H9 (cell line): ENCODE data around the gene JAG1. TPM values are rescaled to one million over a fixed set of nuclear protein-coding genes. Genes with fewer than 3 reads are reported as not detected.

ENCODE experiments used
- DNase-seq: peaks from one replicate; pipeline ENCODE4 v3.0.0-alpha.2; 2017
- H2AFZ ChIP-seq: one replicate; pipeline ENCODE4 v1.6.1; 2013; ENCODE audit warnings: mild to moderate bottlenecking, low read length, control low read depth, moderate library complexity
- H2AK5ac ChIP-seq: 2 replicates; pipeline ENCODE4 v1.6.1; 2013; ENCODE audit warnings: low read length, control low read depth, mixed read lengths; ENCODE audit not compliant: insufficient read length
- H2BK120ac ChIP-seq: one replicate; pipeline ENCODE4 v1.6.1; 2013; ENCODE audit warnings: low read depth, mild to moderate bottlenecking, low read length, control low read depth, inconsistent platforms; ENCODE audit not compliant: poor library complexity, severe bottlenecking
- H2BK12ac ChIP-seq: 2 replicates; pipeline ENCODE4 v1.6.1; 2013; ENCODE audit warnings: low read length, control low read depth, mixed read lengths, low read depth; ENCODE audit not compliant: insufficient read length
- H2BK15ac ChIP-seq: 2 replicates; pipeline ENCODE4 v1.6.1; 2013; ENCODE audit warnings: low read depth, low read length, control low read depth
- H2BK20ac ChIP-seq: one replicate; pipeline ENCODE4 v1.6.1; 2013; ENCODE audit warnings: low read depth, mild to moderate bottlenecking, low read length, control low read depth, inconsistent platforms; ENCODE audit not compliant: poor library complexity, severe bottlenecking
- H2BK5ac ChIP-seq: 2 replicates; pipeline ENCODE4 v1.6.1; 2013; ENCODE audit warnings: low read length, control low read depth, mixed read lengths; ENCODE audit not compliant: insufficient read length
- H3K14ac ChIP-seq: 2 replicates; pipeline ENCODE4 v1.6.1; 2013; ENCODE audit warnings: low read length, control low read depth; ENCODE audit not compliant: insufficient read depth
- H3K18ac ChIP-seq: 2 replicates; pipeline ENCODE4 v1.6.1; 2013; ENCODE audit warnings: low read depth, mild to moderate bottlenecking, mixed read lengths, low read length, control low read depth; ENCODE audit not compliant: insufficient read length
- H3K23ac ChIP-seq: 2 replicates; pipeline ENCODE4 v1.6.1; 2013; ENCODE audit warnings: low read length, control low read depth, mixed read lengths, low read depth; ENCODE audit not compliant: insufficient read length
- H3K23me2 ChIP-seq: 2 replicates; pipeline ENCODE4 v1.6.1; 2013; ENCODE audit warnings: low read depth, mild to moderate bottlenecking, mixed read lengths, low read length, control low read depth; ENCODE audit not compliant: insufficient read length, poor library complexity, severe bottlenecking
- H3K27ac ChIP-seq: 2 replicates; pipeline ENCODE4 v1.5.1; 2013; ENCODE audit warnings: low read length, control low read depth, mixed read lengths, low read depth; ENCODE audit not compliant: insufficient read length
- H3K27me3 ChIP-seq: 2 replicates; pipeline ENCODE4 v1.6.1; 2013; ENCODE audit warnings: low read length, control low read depth, inconsistent platforms; ENCODE audit not compliant: insufficient read depth
- H3K4ac ChIP-seq: 2 replicates; pipeline ENCODE4 v1.6.1; 2013; ENCODE audit warnings: low read depth, mild to moderate bottlenecking, control low read depth, inconsistent platforms, low read length, moderate library complexity
- H3K4me1 ChIP-seq: 2 replicates; pipeline ENCODE4 v1.6.1; 2013; ENCODE audit warnings: low read length, control low read depth, inconsistent platforms; ENCODE audit not compliant: insufficient read depth
- H3K4me2 ChIP-seq: 2 replicates; pipeline ENCODE4 v1.6.1; 2013; ENCODE audit warnings: low read length, control low read depth, mixed read lengths; ENCODE audit not compliant: insufficient read length, insufficient read depth
- H3K56ac ChIP-seq: 2 replicates; pipeline ENCODE4 v1.6.1; 2013; ENCODE audit warnings: low read depth, mild to moderate bottlenecking, mixed read lengths, low read length, control low read depth; ENCODE audit not compliant: insufficient read length
- H3K79me1 ChIP-seq: 2 replicates; pipeline ENCODE4 v1.6.1; 2013; ENCODE audit warnings: low read depth, mild to moderate bottlenecking, moderate library complexity, low read length, control low read depth, inconsistent platforms; ENCODE audit not compliant: insufficient read depth, poor library complexity, severe bottlenecking
- H3K79me2 ChIP-seq: 2 replicates; pipeline ENCODE4 v1.6.1; 2013; ENCODE audit warnings: low read length, control low read depth, inconsistent platforms; ENCODE audit not compliant: insufficient read depth
- H3K9ac ChIP-seq: 2 replicates; pipeline ENCODE4 v1.6.1; 2013; ENCODE audit warnings: low read length, control low read depth, mixed read lengths; ENCODE audit not compliant: insufficient read length; ENCODE audit errors: extremely low read depth
- H3K9me3 ChIP-seq: one replicate; pipeline ENCODE4 v1.6.1; 2013; ENCODE audit warnings: low read depth, low read length, inconsistent platforms; ENCODE audit not compliant: control insufficient read depth
- H3T11ph ChIP-seq: one replicate; pipeline ENCODE4 v1.6.1; 2013; ENCODE audit warnings: mild to moderate bottlenecking, low read length, control low read depth, inconsistent platforms
- H4K20me1 ChIP-seq: one replicate; pipeline ENCODE4 v1.6.1; 2013; ENCODE audit not compliant: control insufficient read depth, insufficient read length, insufficient read depth
- H4K5ac ChIP-seq: 2 replicates; pipeline ENCODE4 v1.6.1; 2013; ENCODE audit warnings: low read depth, mild to moderate bottlenecking, mixed read lengths, low read length, control low read depth; ENCODE audit not compliant: insufficient read length
- H4K8ac ChIP-seq: replicated peaks from 2 replicates; pipeline ENCODE4 v1.6.1; 2013; ENCODE audit warnings: low read length, control low read depth, mixed read lengths, low read depth; ENCODE audit not compliant: insufficient read length
- H4K91ac ChIP-seq: 2 replicates; pipeline ENCODE4 v1.6.1; 2013; ENCODE audit warnings: low read depth, mild to moderate bottlenecking, moderate library complexity, mixed read lengths, low read length, control low read depth; ENCODE audit not compliant: insufficient read length
- H3K27ac Mint-ChIP-seq, 3 experiments: 2 replicates in 2 of 3; 3 replicates in 1 of 3; pipeline ENCODE4 v1.8.0; 2020 to 2021; ENCODE audit warnings: mixed read lengths in 3 of 3, mild to moderate bottlenecking in 1 of 3, moderate library complexity in 1 of 3
- H3K27me3 Mint-ChIP-seq: 2 replicates; pipeline ENCODE4 v1.8.0; 2021; ENCODE audit warnings: low read depth, mild to moderate bottlenecking, moderate library complexity, mixed read lengths
- H3K36me3 Mint-ChIP-seq, 3 experiments: 2 replicates in 2 of 3; 3 replicates in 1 of 3; pipeline ENCODE4 v1.8.0; 2020 to 2021; ENCODE audit warnings: low read depth in 3 of 3, mixed read lengths in 3 of 3; ENCODE audit not compliant: insufficient read depth in 1 of 3
- H3K4me1 Mint-ChIP-seq, 2 experiments: 2 replicates each; pipeline ENCODE4 v1.8.0; 2020; ENCODE audit warnings: mixed read lengths in 2 of 2
- H3K4me3 Mint-ChIP-seq, 2 experiments: 2 replicates in 1 of 2; 3 replicates in 1 of 2; pipeline ENCODE4 v1.8.0; 2020 to 2021; ENCODE audit warnings: mild to moderate bottlenecking in 2 of 2, mixed read lengths in 2 of 2, moderate library complexity in 1 of 2
- H3K9me3 Mint-ChIP-seq, 2 experiments: 2 replicates in 1 of 2; 3 replicates in 1 of 2; pipeline ENCODE4 v1.8.0; 2020; ENCODE audit warnings: mild to moderate bottlenecking in 2 of 2, mixed read lengths in 2 of 2, moderate library complexity in 1 of 2
- WGBS: extraction: QIAGEN DNeasy Blood & Tissue Kit; methylation state at CpG from one replicate; pipeline ENCODE4 v1.1.7; 2013; ENCODE audit warnings: missing lambda C conversion rate, low lambda C conversion rate, mixed read lengths; ENCODE audit not compliant: insufficient read length; ENCODE audit errors: extremely low coverage; 5-methylcytosine and 5-hydroxymethylcytosine counted together
- total RNA-seq: library from RNA; stranded (reverse); gene quantifications from 2 replicates; pipeline ENCODE4 v1.2.1, GENCODE V29; 2021
- TF ChIP-seq, protein P1 (sequence below): fragments of 200-600 bp; sonication (generic); conservative IDR thresholded peaks from 3 replicates; pipeline ENCODE4 v1.8.0; 2021; ENCODE audit warnings: antibody characterized with exemption, mild to moderate bottlenecking

JAG1 gene
- total RNA-seq, 1 experiment from 2014 or later, result 58.1 TPM

DNA sequence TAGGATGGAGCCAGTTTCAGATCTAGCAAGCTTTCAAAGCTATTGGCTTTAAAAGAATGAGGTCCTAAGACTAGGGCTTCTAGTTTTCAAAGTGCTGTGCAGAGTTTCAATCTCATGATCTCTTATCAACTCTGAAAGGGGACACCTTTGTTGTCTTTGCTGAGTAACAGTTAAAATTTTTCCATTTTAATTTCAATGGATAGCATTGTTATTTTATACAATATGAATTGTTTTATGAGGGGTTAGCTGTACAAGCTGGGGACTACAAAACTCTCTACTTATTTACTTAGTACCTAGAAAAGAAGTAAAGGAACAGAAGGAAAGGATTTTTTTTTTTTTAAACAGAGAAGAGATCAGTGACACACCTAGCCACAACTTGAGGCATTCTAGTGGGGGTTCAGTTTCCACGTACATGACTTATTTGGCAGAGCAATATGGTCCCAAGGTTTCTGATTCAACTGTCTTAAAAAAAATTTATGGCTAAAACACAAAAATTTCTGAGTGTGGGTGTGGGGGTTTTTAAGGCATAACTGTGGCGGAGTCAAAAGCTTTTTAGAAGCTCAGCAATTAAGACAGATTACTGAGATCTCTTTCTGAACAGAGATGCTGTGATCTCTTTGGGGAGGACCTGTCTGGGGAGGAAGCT lies 46.1 kb upstream of the JAG1 start:
- no peak overlapping the region for H4K5ac ChIP-seq
- peaks cover 5% of the 10 kb centered on the region; the same call in 1 of the 2 replicates for H3K4me1 ChIP-seq

More for the DNA sequence above, 46.1 kb upstream of the JAG1 start:
- Histone ChIP-seq H2BK5ac (no peak overlapping the region), H2AFZ (no peak overlapping the region), H2BK15ac (no peak overlapping the region), H3K23me2 (no peaks in the 10 kb centered on the region), H3K4me2 (no peak overlapping the region), H4K8ac (no peak overlapping the region), H2BK20ac (no peak overlapping the region), H3K23ac (no peak overlapping the region), H3K27me3 (no peaks in the 10 kb centered on the region), H3K27ac (no peak overlapping the region), H2BK12ac (no peak overlapping the region), H3K4ac (no peak overlapping the region), H3T11ph (no peak overlapping the region), H2AK5ac (no peak overlapping the region), H3K79me1 (no peaks in the 10 kb centered on the region), H3K18ac (no peak overlapping the region), H3K9me3 (no peaks in the 10 kb centered on the region), H3K9ac (no peak overlapping the region), H2BK120ac (no peak overlapping the region), H3K79me2 (no peaks in the 10 kb centered on the region), H3K56ac (no peak overlapping the region), H4K91ac (no peak overlapping the region), H4K20me1 (no peaks in the 10 kb centered on the region), H3K14ac (peak overlapping the region; percentile 69; the same call in 1 of the 2 replicates)
- Mint-ChIP-seq H3K36me3 (no peaks in the 10 kb centered on the region), H3K4me1 (peaks cover 31 to 33% of the 10 kb centered on the region in 2 experiments), H3K4me3 (no peak overlapping the region), H3K9me3 (no peaks in the 10 kb centered on the region), H3K27me3 (no peaks in the 10 kb centered on the region), H3K27ac (no peak overlapping the region)
- no peak for DNase-seq
- no CpG with 5 or more reads among the region's 2 CpGs for WGBS
- TF ChIP-seq, protein P1, sequence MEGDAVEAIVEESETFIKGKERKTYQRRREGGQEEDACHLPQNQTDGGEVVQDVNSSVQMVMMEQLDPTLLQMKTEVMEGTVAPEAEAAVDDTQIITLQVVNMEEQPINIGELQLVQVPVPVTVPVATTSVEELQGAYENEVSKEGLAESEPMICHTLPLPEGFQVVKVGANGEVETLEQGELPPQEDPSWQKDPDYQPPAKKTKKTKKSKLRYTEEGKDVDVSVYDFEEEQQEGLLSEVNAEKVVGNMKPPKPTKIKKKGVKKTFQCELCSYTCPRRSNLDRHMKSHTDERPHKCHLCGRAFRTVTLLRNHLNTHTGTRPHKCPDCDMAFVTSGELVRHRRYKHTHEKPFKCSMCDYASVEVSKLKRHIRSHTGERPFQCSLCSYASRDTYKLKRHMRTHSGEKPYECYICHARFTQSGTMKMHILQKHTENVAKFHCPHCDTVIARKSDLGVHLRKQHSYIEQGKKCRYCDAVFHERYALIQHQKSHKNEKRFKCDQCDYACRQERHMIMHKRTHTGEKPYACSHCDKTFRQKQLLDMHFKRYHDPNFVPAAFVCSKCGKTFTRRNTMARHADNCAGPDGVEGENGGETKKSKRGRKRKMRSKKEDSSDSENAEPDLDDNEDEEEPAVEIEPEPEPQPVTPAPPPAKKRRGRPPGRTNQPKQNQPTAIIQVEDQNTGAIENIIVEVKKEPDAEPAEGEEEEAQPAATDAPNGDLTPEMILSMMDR, result no peak
